GM12892 (cell line): ENCODE results near the gene CDH22.

Source experiments
- DNase-seq: peaks from one replicate; pipeline ENCODE4 v3.0.0; 2011; ENCODE audit not compliant: insufficient read length
- FAIRE-seq: peaks from 2 replicates; lab custom pipeline; 2011; peaks lifted over from hg19 to GRCh38; lab: Jason Lieb, UNC
- POLR2A ChIP-seq: IDR thresholded peaks from 2 replicates; pipeline ENCODE4 v1.6.1; 2011; ENCODE audit warnings: low read depth, low read length, control low read depth
- POLR2AphosphoS5 ChIP-seq: IDR thresholded peaks from 2 replicates; pipeline ENCODE4 v1.6.1; 2011; ENCODE audit warnings: low read depth, low read length, control low read depth
- TAF1 ChIP-seq: IDR thresholded peaks from 2 replicates; pipeline ENCODE4 v1.6.1; 2011; ENCODE audit warnings: low read depth, mild to moderate bottlenecking, control low read depth, low read length, borderline replicate concordance

CDH22 gene

GRCh38 chr20:46220455-46221207 is 87.7 kb downstream of the CDH22 start:
- no peak for DNase-seq
- no peak for TF ChIP-seq POLR2A
- no peak for TF ChIP-seq POLR2AphosphoS5
- no peak for TF ChIP-seq TAF1
- FAIRE-seq: no peak

DNA sequence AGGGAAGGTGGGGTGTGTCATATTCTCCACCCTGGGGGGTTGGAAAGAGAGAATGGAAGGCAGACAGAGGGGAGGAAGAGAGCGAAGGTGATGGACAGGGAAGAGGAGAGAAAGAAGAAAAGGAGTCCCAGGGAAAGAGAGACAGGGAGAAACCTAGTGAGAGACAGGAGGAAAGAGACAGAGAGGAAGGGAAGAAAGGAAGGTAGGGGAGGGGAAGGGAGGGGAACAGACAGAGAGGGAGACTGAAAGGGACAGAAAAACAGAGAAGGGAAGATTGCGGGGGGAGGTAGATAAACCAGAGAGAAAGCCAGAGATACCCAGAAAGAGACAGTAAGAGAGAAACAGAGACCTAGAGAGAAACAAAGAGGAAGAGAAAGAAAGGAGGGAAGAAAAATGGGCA is 88.4 kb downstream of the CDH22 start:
- no peak for DNase-seq
- TF ChIP-seq TAF1: no peak
- no peak for TF ChIP-seq POLR2AphosphoS5
- TF ChIP-seq POLR2A: no peak
- FAIRE-seq: no peak

GRCh38 chr20:46219190-46219589 is 89.1 kb downstream of the CDH22 start:
- TF ChIP-seq POLR2A: no peak
- no peak for TF ChIP-seq TAF1
- TF ChIP-seq POLR2AphosphoS5: no peak
- no peak for DNase-seq
- FAIRE-seq: no peak

DNA sequence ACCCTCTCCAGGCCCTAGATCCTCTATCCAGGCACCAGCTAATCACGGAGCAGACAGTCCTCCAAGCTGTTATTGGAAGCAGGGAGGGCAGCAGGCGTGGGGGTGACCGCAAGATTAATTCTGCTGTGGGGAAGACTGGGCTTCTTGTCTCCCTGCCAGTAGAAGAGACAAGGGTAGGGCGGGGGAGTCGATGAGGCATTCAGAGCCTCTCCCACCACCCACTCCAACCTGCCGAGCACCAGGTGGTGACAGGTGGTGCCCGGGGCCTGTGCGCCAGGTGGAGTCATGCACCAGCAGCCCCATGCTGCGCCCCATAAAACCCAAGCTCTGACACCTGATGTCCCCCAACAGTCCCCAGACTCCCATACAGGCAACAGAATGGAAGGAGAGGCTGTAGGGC is 89.6 kb downstream of the CDH22 start:
- FAIRE-seq (no peak), DNase-seq (no peak)
- no peak for TF ChIP-seq POLR2AphosphoS5
- TF ChIP-seq TAF1: no peak
- no peak for TF ChIP-seq POLR2A

- TF ChIP-seq POLR2AphosphoS5 (no peak), TAF1 (no peak), POLR2A (no peak)
- FAIRE-seq (no peak), DNase-seq (no peak)
Observed at GRCh38 chr20:46217583-46217982, 90.7 kb downstream of the CDH22 start.

DNA sequence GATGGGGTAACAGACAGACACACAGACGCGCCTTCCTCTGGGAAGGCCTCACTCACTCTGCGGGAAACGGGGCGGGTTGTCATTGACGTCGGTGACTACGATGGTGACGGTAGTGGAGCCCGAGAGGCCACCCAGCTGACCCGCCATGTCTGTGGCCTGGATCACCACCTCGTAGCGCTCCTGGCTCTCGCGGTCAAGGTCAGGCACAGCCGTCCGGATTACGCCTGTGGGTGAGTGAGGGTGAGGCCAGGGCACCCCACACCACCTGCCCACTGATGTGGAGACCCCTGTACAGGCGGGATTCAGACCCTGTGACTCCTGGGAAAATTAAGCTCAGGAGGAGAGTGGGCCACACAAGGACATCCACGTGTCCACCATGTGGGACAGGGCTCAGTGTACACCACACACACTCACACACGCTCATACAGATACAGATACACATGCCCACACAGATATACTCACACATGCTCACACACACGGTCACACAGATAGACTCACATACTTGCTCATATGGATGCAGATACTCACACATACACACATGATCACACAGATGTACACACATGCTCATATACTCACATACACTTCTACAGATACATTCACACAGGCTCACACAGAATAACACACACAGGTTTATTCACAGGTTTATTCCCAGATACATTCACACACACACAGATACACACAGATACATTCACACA is 91.4 kb downstream of the CDH22 start:
- DNase-seq: no peak
- TF ChIP-seq POLR2A (no peak), POLR2AphosphoS5 (no peak), TAF1 (no peak)
- no peak for FAIRE-seq

DNA sequence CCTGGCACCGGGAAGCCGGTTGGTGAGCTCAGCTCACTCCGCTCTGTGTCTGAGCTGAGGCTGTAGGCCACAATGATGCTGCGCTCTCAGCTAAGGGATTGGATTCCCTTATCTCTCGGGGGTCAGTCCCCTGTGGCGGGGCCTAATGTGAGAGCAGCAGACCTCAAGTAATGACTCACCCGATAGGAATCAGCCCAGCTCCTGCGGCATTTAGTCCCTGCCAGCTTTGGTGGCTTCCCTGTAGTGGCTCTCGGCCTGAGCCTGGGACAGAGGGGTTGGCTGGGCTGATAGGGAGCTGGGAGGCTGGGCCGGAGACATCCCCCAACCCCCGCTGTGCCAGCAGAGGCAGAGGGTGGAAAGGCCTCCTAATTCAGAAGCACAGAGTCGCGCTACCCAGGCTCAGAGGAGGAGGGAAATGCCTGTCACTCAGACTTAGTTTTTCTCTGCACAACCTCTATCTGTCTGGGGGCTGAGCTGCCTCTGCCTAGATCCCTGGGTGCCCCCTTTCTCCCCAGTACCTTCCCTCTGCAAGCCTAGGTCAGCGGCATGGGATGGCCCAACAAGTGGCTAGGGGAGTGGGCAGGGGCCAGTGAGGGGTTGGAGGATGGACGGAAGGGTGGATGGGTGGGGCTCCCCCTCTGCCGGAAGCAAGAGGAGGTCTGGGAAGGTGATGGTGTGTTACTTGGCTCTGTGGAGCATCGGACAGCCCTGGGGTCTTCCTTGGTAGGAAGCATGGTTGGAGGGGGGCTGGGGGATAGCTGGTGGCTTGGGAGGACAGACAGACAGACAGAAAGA is 92.2 kb downstream of the CDH22 start:
- no peak for DNase-seq
- no peak for FAIRE-seq
- TF ChIP-seq POLR2AphosphoS5: no peak
- no peak for TF ChIP-seq TAF1
- no peak for TF ChIP-seq POLR2A

DNA sequence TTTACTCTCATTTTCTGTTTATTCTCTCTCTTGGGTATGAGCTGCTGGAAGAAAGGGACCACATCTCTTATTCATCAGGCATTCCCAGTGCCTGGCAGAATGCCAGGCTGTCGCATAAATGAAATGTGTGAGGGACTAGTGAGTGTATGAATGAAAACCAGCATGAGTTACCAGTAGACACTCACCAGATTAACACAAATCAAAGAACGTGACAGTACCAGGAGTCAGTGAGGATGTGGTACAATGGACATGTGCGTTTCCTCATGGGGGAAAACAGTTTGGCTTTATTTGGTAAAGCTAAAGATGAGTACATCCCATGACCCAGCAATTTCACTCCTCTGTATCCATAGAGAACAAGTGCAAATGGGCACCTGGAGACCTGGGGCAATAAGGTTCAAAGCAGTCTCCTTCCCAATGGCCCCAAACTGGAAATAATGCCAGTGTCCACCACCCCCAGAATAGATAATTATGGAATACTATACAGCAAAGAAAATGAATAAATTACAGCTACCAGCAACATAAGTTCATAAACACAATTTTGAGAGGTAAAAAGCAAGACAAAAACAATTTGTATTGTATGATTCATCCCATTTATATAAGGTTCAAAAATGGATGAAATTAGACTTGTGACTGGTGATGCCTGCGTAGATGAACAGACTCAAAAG is 93.3 kb downstream of the CDH22 start:
- no peak for DNase-seq
- no peak for TF ChIP-seq POLR2AphosphoS5
- no peak for TF ChIP-seq POLR2A
- TF ChIP-seq TAF1: no peak
- no peak for FAIRE-seq

GRCh38 chr20:46213946-46214823 is 94.1 kb downstream of the CDH22 start:
- no peak for TF ChIP-seq POLR2A
- TF ChIP-seq POLR2AphosphoS5: no peak
- TF ChIP-seq TAF1: no peak
- FAIRE-seq: no peak

GRCh38 chr20:46212876-46213275 is 95.4 kb downstream of the CDH22 start:
- FAIRE-seq (no peak), DNase-seq (no peak)
- TF ChIP-seq POLR2A: no peak
- TF ChIP-seq POLR2AphosphoS5: no peak
- no peak for TF ChIP-seq TAF1

More at GRCh38 chr20:46213946-46214823, 94.1 kb downstream of the CDH22 start:
- no peak for DNase-seq
